ENCODE data around the gene BCOR. TPM values are rescaled to one million over a fixed set of nuclear protein-coding genes. Genes with fewer than 3 reads are reported as not detected.

Gene BCOR
- polyA plus RNA-seq, 1 of the 3 experiments (the other 2 are of a cell fraction), result 8.8 TPM

DNA sequence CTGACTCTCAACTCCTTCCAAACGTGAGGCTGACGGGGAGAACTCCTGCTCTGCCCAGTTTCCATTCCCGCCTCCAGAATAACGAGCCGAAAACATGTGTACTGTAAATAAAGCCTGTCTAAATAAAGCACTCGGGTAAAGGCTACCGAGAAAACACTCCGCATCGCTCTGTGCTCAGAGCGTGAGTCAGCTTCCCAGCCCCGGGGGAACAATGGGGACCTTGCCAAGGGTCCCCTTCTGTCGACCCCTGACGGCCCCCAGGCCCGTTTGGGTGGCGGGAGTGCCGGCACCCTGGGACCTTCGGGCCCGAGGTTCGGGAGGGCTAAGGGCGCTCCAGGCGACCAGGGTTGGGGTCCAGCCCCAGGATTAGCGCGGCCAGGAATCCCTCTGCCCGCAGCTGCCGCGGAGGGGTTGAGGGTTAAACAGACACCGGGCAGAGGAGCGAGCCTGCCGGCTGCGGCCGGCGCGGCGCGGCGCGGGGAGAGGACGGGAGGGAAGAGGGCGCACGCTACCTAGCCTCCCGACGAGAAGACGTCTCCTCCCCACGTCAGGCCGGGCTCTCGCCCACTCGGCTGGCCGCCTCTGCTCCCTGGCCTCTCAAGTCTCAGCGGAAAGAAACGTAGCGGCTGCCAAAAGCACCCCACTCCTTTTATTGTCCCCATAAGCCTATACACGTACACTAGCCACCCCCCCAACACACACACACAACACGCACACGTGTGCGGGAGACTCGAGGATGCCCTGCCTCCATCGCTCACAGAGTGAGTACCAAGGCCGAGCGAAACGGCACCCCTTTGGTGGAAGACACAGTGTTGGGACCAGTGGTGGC is 85.5 kb downstream of the BCOR start:
- WGBS (ENCODE audit: low lambda C conversion rate), result 76% methylated on average over 48 of the region's 60 CpGs
- Histone ChIP-seq H4K20me1 (ENCODE audit: insufficient read depth) (no peaks in the 10 kb centered on the region), H3K4me2 (no peak overlapping the region), H3K9me2 (no peaks in the 10 kb centered on the region), H3K4me3 (ENCODE audit: low read depth in 2 of 2, low read length in 1 of 2) (no peak overlapping the region), H3K79me2 (ENCODE audit: insufficient read depth) (no peaks in the 10 kb centered on the region), H3K27me3 (ENCODE audit: insufficient read depth) (peaks cover 23% of the 10 kb centered on the region; the same call in 1 of the 2 replicates), H3K36me3 (replicated peaks in 1 of 2; ENCODE audit: control insufficient read depth in 1 of 2, insufficient read depth in 2 of 2, low read length in 1 of 2) (no peaks in the 10 kb centered on the region), H3K9ac (no peak overlapping the region), H3K4me1 (ENCODE audit: control insufficient read depth in 1 of 2, insufficient read depth in 2 of 2, low read depth in 1 of 2, low read length in 1 of 2) (peaks cover 0 to 36% of the 10 kb centered on the region in 2 experiments; a peak in 1 of 4 replicates), H3F3A (replicated peaks; ENCODE audit: insufficient read depth) (no peaks in the 10 kb centered on the region), H3K27ac (ENCODE audit: low read depth in 2 of 2, low read length in 1 of 2) (peak overlapping the region in 1 of 2 experiments; percentile 95; a peak in 1 of 4 replicates), H3K9me3 (no peaks in the 10 kb centered on the region), H2AFZ (ENCODE audit: low read depth) (no peak overlapping the region)
- ChIA-PET CTCF (no interaction called here), POLR2A (no interaction called here)
- DNase-seq, result no peak
- no peak for TF ChIP-seq JUND (IDR thresholded peaks at IDR 0.05)
- no peak for TF ChIP-seq RFX5 (IDR thresholded peaks at IDR 0.05; ENCODE audit: low read length)
- TF ChIP-seq YY1 (IDR thresholded peaks at IDR 0.05; ENCODE audit: low read depth), result no peak
- no peak for TF ChIP-seq FOSL2 (IDR thresholded peaks at IDR 0.05; ENCODE audit: borderline replicate concordance, low read depth)
- no peak for TF ChIP-seq RXRA (IDR thresholded peaks at IDR 0.05; ENCODE audit: borderline replicate concordance, low read depth)
- no peak for TF ChIP-seq NFIC (IDR thresholded peaks at IDR 0.05; ENCODE audit: borderline replicate concordance)
- no peak for TF ChIP-seq POLR2AphosphoS5 (IDR thresholded peaks at IDR 0.05; ENCODE audit: low read depth, low read length)
- TF ChIP-seq TAF1 (IDR thresholded peaks at IDR 0.05; ENCODE audit: borderline replicate concordance, low read depth, low read length), result no peak
- no peak for TF ChIP-seq MXI1 (IDR thresholded peaks at IDR 0.05; ENCODE audit: low read depth, low read length)
- TF ChIP-seq, protein P1, sequence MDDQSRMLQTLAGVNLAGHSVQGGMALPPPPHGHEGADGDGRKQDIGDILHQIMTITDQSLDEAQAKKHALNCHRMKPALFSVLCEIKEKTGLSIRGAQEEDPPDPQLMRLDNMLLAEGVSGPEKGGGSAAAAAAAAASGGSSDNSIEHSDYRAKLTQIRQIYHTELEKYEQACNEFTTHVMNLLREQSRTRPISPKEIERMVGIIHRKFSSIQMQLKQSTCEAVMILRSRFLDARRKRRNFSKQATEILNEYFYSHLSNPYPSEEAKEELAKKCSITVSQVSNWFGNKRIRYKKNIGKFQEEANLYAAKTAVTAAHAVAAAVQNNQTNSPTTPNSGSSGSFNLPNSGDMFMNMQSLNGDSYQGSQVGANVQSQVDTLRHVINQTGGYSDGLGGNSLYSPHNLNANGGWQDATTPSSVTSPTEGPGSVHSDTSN (IDR thresholded peaks at IDR 0.05), result no peak
- TF ChIP-seq RCOR1 (IDR thresholded peaks at IDR 0.05; ENCODE audit: low read length), result no peak
- no peak for TF ChIP-seq TCF12 (IDR thresholded peaks at IDR 0.05)
- TF ChIP-seq, protein P2, sequence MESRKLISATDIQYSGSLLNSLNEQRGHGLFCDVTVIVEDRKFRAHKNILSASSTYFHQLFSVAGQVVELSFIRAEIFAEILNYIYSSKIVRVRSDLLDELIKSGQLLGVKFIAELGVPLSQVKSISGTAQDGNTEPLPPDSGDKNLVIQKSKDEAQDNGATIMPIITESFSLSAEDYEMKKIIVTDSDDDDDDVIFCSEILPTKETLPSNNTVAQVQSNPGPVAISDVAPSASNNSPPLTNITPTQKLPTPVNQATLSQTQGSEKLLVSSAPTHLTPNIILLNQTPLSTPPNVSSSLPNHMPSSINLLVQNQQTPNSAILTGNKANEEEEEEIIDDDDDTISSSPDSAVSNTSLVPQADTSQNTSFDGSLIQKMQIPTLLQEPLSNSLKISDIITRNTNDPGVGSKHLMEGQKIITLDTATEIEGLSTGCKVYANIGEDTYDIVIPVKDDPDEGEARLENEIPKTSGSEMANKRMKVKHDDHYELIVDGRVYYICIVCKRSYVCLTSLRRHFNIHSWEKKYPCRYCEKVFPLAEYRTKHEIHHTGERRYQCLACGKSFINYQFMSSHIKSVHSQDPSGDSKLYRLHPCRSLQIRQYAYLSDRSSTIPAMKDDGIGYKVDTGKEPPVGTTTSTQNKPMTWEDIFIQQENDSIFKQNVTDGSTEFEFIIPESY (IDR thresholded peaks at IDR 0.05; ENCODE audit: borderline replicate concordance, low read depth), result no peak
- TF ChIP-seq SMC3 (IDR thresholded peaks at IDR 0.05; ENCODE audit: low read depth, low read length), result no peak
- TF ChIP-seq RAD21 (IDR thresholded peaks at IDR 0.05; ENCODE audit: low read length), result no peak
